ENCODE results near the gene GAS7.

GAS7 gene

DNA sequence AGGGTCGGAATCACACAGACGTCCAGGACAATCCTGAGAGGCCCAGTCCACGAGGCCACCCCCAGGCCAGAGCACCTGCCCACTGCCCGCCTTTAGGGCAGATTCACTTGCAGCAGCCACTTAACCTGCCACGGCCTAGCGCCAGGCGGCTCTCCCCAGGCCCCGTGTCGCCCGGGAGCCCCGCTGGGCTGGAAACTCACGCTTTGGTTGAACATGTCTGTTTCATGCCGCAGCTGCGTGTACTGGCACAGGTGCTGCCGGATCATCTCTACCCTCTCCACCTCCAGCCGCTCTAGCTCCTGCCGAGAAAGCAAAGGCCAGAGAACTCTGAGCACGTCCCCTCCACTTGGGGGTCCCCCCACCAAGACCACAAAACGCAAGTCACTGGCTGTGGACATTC is 280.6 kb downstream of the GAS7 start:
- DNase-seq (ENCODE audit: extremely low spot score): no peak
- no peak for TF ChIP-seq SP1 (IDR thresholded peaks at IDR 0.05)
- TF ChIP-seq BHLHE40 (IDR thresholded peaks at IDR 0.05; ENCODE audit: borderline replicate concordance): no peak
- TF ChIP-seq, protein P1, sequence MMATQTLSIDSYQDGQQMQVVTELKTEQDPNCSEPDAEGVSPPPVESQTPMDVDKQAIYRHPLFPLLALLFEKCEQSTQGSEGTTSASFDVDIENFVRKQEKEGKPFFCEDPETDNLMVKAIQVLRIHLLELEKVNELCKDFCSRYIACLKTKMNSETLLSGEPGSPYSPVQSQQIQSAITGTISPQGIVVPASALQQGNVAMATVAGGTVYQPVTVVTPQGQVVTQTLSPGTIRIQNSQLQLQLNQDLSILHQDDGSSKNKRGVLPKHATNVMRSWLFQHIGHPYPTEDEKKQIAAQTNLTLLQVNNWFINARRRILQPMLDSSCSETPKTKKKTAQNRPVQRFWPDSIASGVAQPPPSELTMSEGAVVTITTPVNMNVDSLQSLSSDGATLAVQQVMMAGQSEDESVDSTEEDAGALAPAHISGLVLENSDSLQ (IDR thresholded peaks at IDR 0.05): no peak
- no peak for TF ChIP-seq NFRKB (IDR thresholded peaks at IDR 0.05)
- TF ChIP-seq CTBP1 (IDR thresholded peaks at IDR 0.05; ENCODE audit: borderline replicate concordance): no peak
- no peak for TF ChIP-seq FOXK2 (IDR thresholded peaks at IDR 0.05)
- no peak for TF ChIP-seq ZNF384 (IDR thresholded peaks at IDR 0.05)
- TF ChIP-seq FOXA1 (IDR thresholded peaks at IDR 0.05): no peak
- no peak for TF ChIP-seq TARDBP (IDR thresholded peaks at IDR 0.05)
- no peak for TF ChIP-seq LEF1 (IDR thresholded peaks at IDR 0.05; ENCODE audit: borderline replicate concordance)
- no peak for TF ChIP-seq ARNT (IDR thresholded peaks at IDR 0.05)
- TF ChIP-seq FOXM1 (IDR thresholded peaks at IDR 0.05; ENCODE audit: borderline replicate concordance): no peak
- no peak for TF ChIP-seq L3MBTL2 (conservative IDR thresholded peaks at IDR 0.05)
- TF ChIP-seq HDGF (IDR thresholded peaks at IDR 0.05; ENCODE audit: borderline replicate concordance): no peak
- TF ChIP-seq ELF4 (IDR thresholded peaks at IDR 0.05): no peak
- no peak for TF ChIP-seq SUZ12 (IDR thresholded peaks at IDR 0.05)
- CTCF ChIA-PET: no interaction called here
- POLR2A ChIA-PET: no interaction called here

DNA sequence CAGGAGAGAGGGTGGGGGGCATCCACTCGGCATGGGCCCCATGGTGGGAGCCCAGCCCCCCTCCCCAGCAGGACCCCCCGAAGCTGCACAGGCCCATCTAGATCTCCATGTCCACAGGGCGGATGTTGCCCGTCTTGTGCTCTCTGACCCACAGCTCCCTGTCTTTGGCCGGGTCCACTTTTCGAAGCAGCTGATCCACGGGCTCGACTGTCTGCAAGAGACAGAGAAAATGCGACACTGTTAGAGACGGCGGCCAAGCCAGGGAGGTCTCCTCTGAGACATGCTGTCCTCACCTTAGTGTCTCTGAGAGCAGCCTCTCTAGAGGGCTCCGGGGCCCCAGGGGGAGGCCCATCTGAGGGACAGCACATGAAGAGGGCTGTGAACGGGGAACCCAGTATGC is 281.3 kb downstream of the GAS7 start:
- CTCF ChIA-PET: no interaction called here
- no peak for DNase-seq (ENCODE audit: extremely low spot score)
- TF ChIP-seq BHLHE40 (IDR thresholded peaks at IDR 0.05; ENCODE audit: borderline replicate concordance): no peak
- POLR2A ChIA-PET: no interaction called here

DNA sequence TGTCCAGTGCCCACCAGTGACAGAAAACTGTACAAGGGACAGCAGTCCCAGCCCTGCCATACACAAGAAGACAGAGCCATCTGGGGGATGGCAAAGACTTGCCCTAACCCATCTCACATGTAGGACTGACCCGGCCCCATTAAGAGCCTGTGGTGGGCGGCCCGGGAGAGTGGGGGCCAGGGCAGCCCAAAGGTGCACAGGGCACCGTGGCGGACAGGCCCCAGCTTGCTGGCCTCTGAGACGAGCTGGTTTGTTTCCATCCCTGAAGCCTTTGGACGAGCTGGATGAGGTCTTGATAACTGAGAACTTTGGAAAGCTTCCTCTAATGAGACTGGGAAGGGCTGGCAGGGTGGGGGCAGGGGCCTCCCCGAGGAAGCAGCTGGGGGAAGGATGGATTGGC is 282.3 kb downstream of the GAS7 start:
- DNase-seq (ENCODE audit: extremely low spot score): no peak
- POLR2A ChIA-PET: no interaction called here
- TF ChIP-seq BHLHE40 (IDR thresholded peaks at IDR 0.05; ENCODE audit: borderline replicate concordance) (no peak), SUZ12 (IDR thresholded peaks at IDR 0.05) (no peak), CTBP1 (IDR thresholded peaks at IDR 0.05; ENCODE audit: borderline replicate concordance) (no peak), NFRKB (IDR thresholded peaks at IDR 0.05) (no peak)
- CTCF ChIA-PET: no interaction called here

DNA sequence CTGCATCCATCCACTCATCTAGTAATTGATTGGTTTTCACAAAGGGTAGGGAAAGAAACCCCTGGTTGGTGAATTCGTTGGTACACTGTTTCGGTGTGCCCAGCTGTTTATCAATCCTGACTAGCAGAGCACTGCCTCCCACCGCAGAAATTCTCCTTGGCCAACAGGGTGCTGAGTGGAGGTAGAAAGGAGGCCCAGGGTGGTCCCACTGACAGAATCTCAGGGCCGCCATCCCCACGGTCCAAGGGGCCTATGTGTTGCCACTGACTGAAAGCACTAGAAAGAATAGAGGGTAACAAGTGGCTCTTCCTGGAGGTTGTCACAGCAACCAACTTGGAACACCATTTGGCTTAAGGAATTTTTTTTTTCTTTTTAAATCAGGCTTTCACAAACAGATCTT is 284.9 kb downstream of the GAS7 start:
- ChIA-PET CTCF (no interaction called here), POLR2A (no interaction called here)
- DNase-seq (ENCODE audit: extremely low spot score): no peak
- TF ChIP-seq SP1 (IDR thresholded peaks at IDR 0.05): no peak
- TF ChIP-seq ARNT (IDR thresholded peaks at IDR 0.05): no peak
- TF ChIP-seq NFRKB (IDR thresholded peaks at IDR 0.05): no peak
- TF ChIP-seq TARDBP (IDR thresholded peaks at IDR 0.05): no peak
- no peak for TF ChIP-seq FOXK2 (IDR thresholded peaks at IDR 0.05)

DNA sequence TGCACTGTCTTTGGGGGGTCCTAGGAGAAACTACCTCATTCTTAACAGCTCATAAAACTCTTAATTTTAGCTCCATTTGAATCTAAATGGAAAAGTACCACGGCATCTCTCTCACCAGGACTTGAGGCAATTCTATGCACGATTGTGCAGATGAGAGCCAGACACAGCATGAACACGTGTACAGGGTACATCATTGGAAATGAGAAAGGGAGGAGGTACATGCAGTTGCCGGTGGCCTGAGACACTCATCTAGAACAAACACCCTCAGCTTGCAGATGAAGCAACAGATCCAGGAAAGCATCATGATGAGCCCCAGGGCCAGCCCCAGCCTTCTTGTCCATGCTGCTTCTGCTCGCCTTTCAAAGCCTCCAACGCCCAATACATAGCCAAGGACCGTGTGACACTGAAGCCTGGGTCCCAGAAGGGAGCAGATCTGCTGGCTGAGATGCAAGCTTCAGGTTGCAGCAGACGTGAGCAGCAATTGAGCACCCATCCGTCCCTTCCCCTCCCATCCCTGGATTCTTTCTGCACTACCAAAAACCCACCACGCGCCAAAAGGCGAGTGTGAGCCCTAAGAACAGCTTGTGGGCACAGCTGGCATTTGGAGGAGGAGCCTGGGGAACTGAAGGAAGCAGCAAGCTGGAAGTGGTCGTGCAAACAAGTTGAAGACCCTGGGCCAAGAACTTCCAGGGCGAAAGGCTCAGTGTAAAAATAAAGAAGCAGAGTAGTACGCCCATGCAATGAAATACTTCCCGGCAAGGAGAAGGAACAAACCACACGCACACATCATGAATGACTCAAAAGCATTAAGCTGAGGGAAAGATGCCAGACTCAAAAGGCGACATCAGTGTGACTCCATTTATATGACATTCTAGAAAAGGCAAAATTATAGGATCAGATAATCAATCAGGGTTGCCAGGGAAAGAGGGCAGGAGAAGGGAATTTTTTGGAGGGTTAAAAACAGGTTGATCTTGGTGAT is 286.0 kb downstream of the GAS7 start:
- CTCF ChIA-PET: no interaction called here
- POLR2A ChIA-PET: no interaction called here
- no peak for TF ChIP-seq FOXA1 (IDR thresholded peaks at IDR 0.05)
- TF ChIP-seq ELF4 (IDR thresholded peaks at IDR 0.05): no peak
- no peak for TF ChIP-seq CTBP1 (IDR thresholded peaks at IDR 0.05; ENCODE audit: borderline replicate concordance)
- no peak for TF ChIP-seq HDGF (IDR thresholded peaks at IDR 0.05; ENCODE audit: borderline replicate concordance)
- no peak for TF ChIP-seq BHLHE40 (IDR thresholded peaks at IDR 0.05; ENCODE audit: borderline replicate concordance)
- no peak for TF ChIP-seq TARDBP (IDR thresholded peaks at IDR 0.05)
- TF ChIP-seq, protein P1 (IDR thresholded peaks at IDR 0.05): no peak
- no peak for TF ChIP-seq ARNT (IDR thresholded peaks at IDR 0.05)
- TF ChIP-seq FOXK2 (IDR thresholded peaks at IDR 0.05): no peak
- no peak for TF ChIP-seq LEF1 (IDR thresholded peaks at IDR 0.05; ENCODE audit: borderline replicate concordance)
- no peak for TF ChIP-seq SP1 (IDR thresholded peaks at IDR 0.05)
- no peak for TF ChIP-seq FOXM1 (IDR thresholded peaks at IDR 0.05; ENCODE audit: borderline replicate concordance)
- no peak for TF ChIP-seq L3MBTL2 (conservative IDR thresholded peaks at IDR 0.05)
- TF ChIP-seq SUZ12 (IDR thresholded peaks at IDR 0.05): no peak
- no peak for TF ChIP-seq ZNF384 (IDR thresholded peaks at IDR 0.05)
- no peak for TF ChIP-seq NFRKB (IDR thresholded peaks at IDR 0.05)
- no peak for DNase-seq (ENCODE audit: extremely low spot score)

DNA sequence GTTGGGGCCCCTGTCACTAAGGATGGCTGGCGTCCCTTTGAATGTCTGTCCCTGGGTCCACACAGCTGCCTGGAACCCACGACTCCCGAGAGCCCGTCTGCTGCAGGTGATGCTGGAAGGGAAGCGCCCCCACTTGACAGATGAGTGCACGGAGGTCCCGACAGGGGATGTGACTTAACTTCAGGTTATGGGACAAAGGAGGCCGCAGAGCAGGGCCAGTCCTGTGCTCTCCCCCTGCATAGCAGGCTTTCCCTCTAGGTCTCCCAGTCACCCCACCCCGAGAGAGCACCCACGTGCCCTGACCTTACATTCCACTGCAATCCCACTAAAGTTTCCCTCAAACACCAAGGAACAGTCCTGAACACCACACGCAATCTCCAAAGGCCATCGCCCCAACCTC is 287.3 kb downstream of the GAS7 start:
- no peak for DNase-seq (ENCODE audit: extremely low spot score)
- ChIA-PET CTCF (interaction anchor here (1.1 kb wide), 1 partner anchor 11 kb away, joined by 3 read pairs; no protein-coding TSS in a partner anchor), POLR2A (no interaction called here)
- TF ChIP-seq FOXK2 (IDR thresholded peaks at IDR 0.05) (no peak), ELF4 (IDR thresholded peaks at IDR 0.05) (no peak), SUZ12 (IDR thresholded peaks at IDR 0.05) (no peak), ARNT (IDR thresholded peaks at IDR 0.05) (no peak), FOXM1 (IDR thresholded peaks at IDR 0.05; ENCODE audit: borderline replicate concordance) (no peak), HDGF (IDR thresholded peaks at IDR 0.05; ENCODE audit: borderline replicate concordance) (no peak), SP1 (IDR thresholded peaks at IDR 0.05) (no peak), BHLHE40 (IDR thresholded peaks at IDR 0.05; ENCODE audit: borderline replicate concordance) (no peak), L3MBTL2 (conservative IDR thresholded peaks at IDR 0.05) (no peak), NFRKB (IDR thresholded peaks at IDR 0.05) (no peak), CTBP1 (IDR thresholded peaks at IDR 0.05; ENCODE audit: borderline replicate concordance) (no peak), TARDBP (IDR thresholded peaks at IDR 0.05) (no peak), ZNF384 (IDR thresholded peaks at IDR 0.05) (no peak), FOXA1 (IDR thresholded peaks at IDR 0.05) (no peak), LEF1 (IDR thresholded peaks at IDR 0.05; ENCODE audit: borderline replicate concordance) (no peak)
- TF ChIP-seq, protein P1 (IDR thresholded peaks at IDR 0.05): no peak
